HG03175 (cell line): Measurements from ENCODE around the gene WDR86.

Experiments used
- ATAC-seq: cut with Tn5 transposase; IDR thresholded peaks from one replicate; pipeline ENCODE4 v1.9.1; 2021; ENCODE audit warnings: mild to moderate bottlenecking, moderate library complexity; ENCODE audit not compliant: unreplicated experiment

The WDR86 gene

GRCh38 chr7:151381348-151382078 is 28.3 kb downstream of the WDR86 start:
- ATAC-seq, result no peak

- no peak for ATAC-seq
Measured at GRCh38 chr7:151381098-151381347, 28.8 kb downstream of the WDR86 start.

GRCh38 chr7:151380199-151381097 is 29.4 kb downstream of the WDR86 start:
- no peak for ATAC-seq

GRCh38 chr7:151379534-151380198 is 30.2 kb downstream of the WDR86 start:
- no peak for ATAC-seq

- ATAC-seq, result no peak
Measured at GRCh38 chr7:151379193-151379520, 30.7 kb downstream of the WDR86 start.

GRCh38 chr7:151378496-151379192 is 31.2 kb downstream of the WDR86 start:
- ATAC-seq, result no peak

GRCh38 chr7:151378011-151378410 is 31.8 kb downstream of the WDR86 start:
- no peak for ATAC-seq

- ATAC-seq, result no peak
Measured at GRCh38 chr7:151377406-151377805, 32.4 kb downstream of the WDR86 start.

- ATAC-seq, result no peak
Measured at GRCh38 chr7:151376218-151376902, 33.5 kb downstream of the WDR86 start.

- ATAC-seq, result no peak
Measured at GRCh38 chr7:151375530-151376217, 34.2 kb downstream of the WDR86 start.

GRCh38 chr7:151374726-151375125 is 35.1 kb downstream of the WDR86 start:
- ATAC-seq, result no peak

- no peak for ATAC-seq
Measured at GRCh38 chr7:151374139-151374538, 35.7 kb downstream of the WDR86 start.

GRCh38 chr7:151373599-151373998 is 36.2 kb downstream of the WDR86 start:
- no peak for ATAC-seq

GRCh38 chr7:151372612-151373265 is 37.1 kb downstream of the WDR86 start:
- no peak for ATAC-seq

- ATAC-seq, result no peak
Measured at GRCh38 chr7:151371266-151371665, 38.6 kb downstream of the WDR86 start.

- peak; percentile 90 for ATAC-seq
Measured at GRCh38 chr7:151368136-151368571, 41.7 kb downstream of the WDR86 start.

- no peak for ATAC-seq
Measured at GRCh38 chr7:151367284-151367683, 42.6 kb downstream of the WDR86 start.

GRCh38 chr7:151366880-151367222 is 43.0 kb downstream of the WDR86 start:
- no peak for ATAC-seq

- no peak for ATAC-seq
Measured at GRCh38 chr7:151366166-151366879, 43.5 kb downstream of the WDR86 start.
